ENCODE data around the gene ARHGAP20.

GRCh38 chr11:110582728-110583432 lies 129.4 kb downstream of the ARHGAP20 start:
- TF ChIP-seq CTCF (conservative IDR thresholded peaks at IDR 0.05; ENCODE audit: low read length) (no peak), EZH2phosphoT487 (IDR thresholded peaks at IDR 0.05; ENCODE audit: borderline replicate concordance, low read depth, low read length) (no peak)
